ENCODE data around the gene CCDC181. TPM values are rescaled to one million over a fixed set of nuclear protein-coding genes. Genes with fewer than 3 reads are reported as not detected.

The CCDC181 gene
- total and polyA plus RNA-seq, 2 of the 8 experiments (the other 6 are each of a cell fraction or from before 2014, with no cell fraction given): 1.2 to 3.7 TPM

GRCh38 chr1:169367686-169368405 is 59.4 kb downstream of the CCDC181 start, which contains the start of the genes BLZF1 and NME7:
Gene BLZF1, plus strand, starts transcription at chr1:169368195. Its CDS starts 1,328 bp downstream, at chr1:169369523.
Gene NME7, minus strand, starts transcription at chr1:169367797. Its CDS starts 87 bp downstream, at chr1:169367710.
- no peak within 1 kb of the TSS for H3K14ac ChIP-seq (ENCODE audit: insufficient read length)
- H3K27me3 ChIP-seq (replicated peaks in 1 of 4; ENCODE audit: control insufficient read depth in 3 of 4, extremely low read depth in 1 of 4, insufficient read depth in 3 of 4, low read length in 3 of 4): no peaks in the 10 kb centered on the region
- H3K18ac ChIP-seq (ENCODE audit: extremely low read depth, low read length): no peak within 1 kb of the TSS
- H2BK20ac ChIP-seq (ENCODE audit: low read length): peak within 1 kb of the TSS; percentile 15; the same call in 1 of the 2 replicates
- peaks cover 7% of the 10 kb centered on the region for H3K23me2 ChIP-seq (ENCODE audit: low read depth, low read length)
- H3K4ac ChIP-seq (replicated peaks; ENCODE audit: insufficient read length, low read depth, low read length): no peak within 1 kb of the TSS
- no peak within 1 kb of the TSS for H4K8ac ChIP-seq (ENCODE audit: extremely low read depth, insufficient read depth, low read length)
- no peak within 1 kb of the TSS for H2BK12ac ChIP-seq (ENCODE audit: low read depth, low read length)
- no peak within 1 kb of the TSS for H2AK5ac ChIP-seq (ENCODE audit: low read depth, low read length)
- no peaks in the 10 kb centered on the region for H3K79me1 ChIP-seq (ENCODE audit: low read depth, low read length)
- H4K91ac ChIP-seq (replicated peaks; ENCODE audit: insufficient read length, low read length): no peak within 1 kb of the TSS
- H3K4me2 ChIP-seq (ENCODE audit: insufficient read depth in 1 of 2, low read depth in 2 of 2, low read length in 2 of 2): peak within 1 kb of the TSS; percentile 55 to 79
- H3K4me1 ChIP-seq (replicated peaks in 1 of 4; ENCODE audit: control insufficient read depth in 3 of 4, insufficient read depth in 4 of 4, low read length in 3 of 4): no peaks in the 10 kb centered on the region; a peak in 1 of 7 replicates
- H3K23ac ChIP-seq (ENCODE audit: insufficient read length): no peak within 1 kb of the TSS
- H2BK5ac ChIP-seq (ENCODE audit: low read depth, low read length): 0 out of 2 replicates have a peak within 1 kb of the TSS, but pooled peaks have one; percentile 17
- 3% methylated on average over 37 of the region's 37 CpGs; no CpG with 5 or more reads in 1 of the 2 experiments for WGBS, 2 experiments (ENCODE audit: extremely low coverage in 1 of 2, insufficient coverage in 1 of 2, insufficient read length in 1 of 2, insufficient replicate concordance in 2 of 2, low coverage in 1 of 2, low lambda C conversion rate in 2 of 2, missing lambda C conversion rate in 1 of 2)
- DNase-seq (ENCODE audit: low read depth in 1 of 2, low spot score in 2 of 2) (peak; percentile 87 to 94), FAIRE-seq (peak; percentile 58)
- no peak within 1 kb of the TSS for H2BK120ac ChIP-seq (replicated peaks; ENCODE audit: low read depth, low read length)
- H2AFZ ChIP-seq (ENCODE audit: low read length): peak within 1 kb of the TSS; percentile 99
- H4K5ac ChIP-seq (ENCODE audit: insufficient read length, low read depth, low read length): peak within 1 kb of the TSS; percentile 18
- H3K9ac ChIP-seq (replicated peaks in 1 of 4; ENCODE audit: extremely low read depth in 1 of 4, low read depth in 3 of 4, low read length in 3 of 4): peak within 1 kb of the TSS; percentile 6 to 66 (median 45)
- peak within 1 kb of the TSS; percentile 9 for H3K56ac ChIP-seq (replicated peaks; ENCODE audit: insufficient read length, low read depth, low read length)
- H3K36me3 ChIP-seq (ENCODE audit: control insufficient read depth in 2 of 4, insufficient read depth in 4 of 4, low read length in 3 of 4): peaks cover 0 to 6% (median 1%) of the 10 kb centered on the region in 4 experiments; a peak in 1 of 8 replicates
- peak within 1 kb of the TSS; percentile 43; the same call in 1 of the 2 replicates for H3K27ac ChIP-seq (ENCODE audit: low read depth, low read length)
- no peaks in the 10 kb centered on the region for H4K20me1 ChIP-seq (replicated peaks in 1 of 2; ENCODE audit: control insufficient read depth in 1 of 2, insufficient read depth in 2 of 2, low read length in 2 of 2)
- POLR2A ChIA-PET (ENCODE audit: partially characterized antibody): interaction anchor here (0.9 to 1.2 kb wide), 4 partner anchors 11 to 257 kb away, joined by 3 to 5 read pairs (median 4); partner anchors contain the start of gene SLC19A2
- CTCF ChIA-PET (ENCODE audit: partially characterized antibody): interaction anchor here (0.7 to 2.5 kb wide), 4 partner anchors 9 to 718 kb away, joined by 3 to 8 read pairs (median 3); no protein-coding TSS in a partner anchor
- H3K9me3 ChIP-seq (ENCODE audit: insufficient read depth in 2 of 2, low read depth in 1 of 2, low read length in 1 of 2): peaks cover 0 to 3% of the 10 kb centered on the region in 2 experiments; a peak in 1 of 4 replicates
- H3K79me2 ChIP-seq (ENCODE audit: control insufficient read depth in 1 of 2, insufficient read depth in 2 of 2, low read length in 2 of 2): peaks cover 0 to 14% of the 10 kb centered on the region in 2 experiments; a peak in 2 of 4 replicates
- H2BK15ac ChIP-seq (ENCODE audit: low read length): no peak within 1 kb of the TSS
- peak within 1 kb of the TSS; percentile 87 to 98 (median 92) for H3K4me3 ChIP-seq (ENCODE audit: extremely low read depth in 1 of 4, insufficient read depth in 2 of 4, low read depth in 3 of 4, low read length in 4 of 4)
- no peak for TF ChIP-seq RAD21 (IDR thresholded peaks at IDR 0.05 in 1 of 2, conservative IDR thresholded peaks at IDR 0.05 in 1 of 2; ENCODE audit: low read depth in 2 of 2, low read length in 2 of 2)
- peak; percentile 53; the same call in 1 of the 2 replicates for TF ChIP-seq TAF1 (IDR thresholded peaks at IDR 0.05; ENCODE audit: low read depth, low read length)
- peak; percentile 74 for TF ChIP-seq MAX (IDR thresholded peaks at IDR 0.05)
- TF ChIP-seq ATF2 (IDR thresholded peaks at IDR 0.05; ENCODE audit: low read length): peak; percentile 80; the same call in 1 of the 2 replicates
- peak; percentile 94 for TF ChIP-seq ASH2L (IDR thresholded peaks at IDR 0.05; ENCODE audit: low read length)
- 0 out of 2 replicates have a peak, but pooled peaks have one; percentile 12 for TF ChIP-seq TBP (IDR thresholded peaks at IDR 0.05; ENCODE audit: low read depth, low read length)
- TF ChIP-seq EGR1 (IDR thresholded peaks at IDR 0.05; ENCODE audit: borderline replicate concordance, low read depth, low read length): peak; percentile 66; the same call in 1 of the 2 replicates
- TF ChIP-seq ATF3 (IDR thresholded peaks at IDR 0.05; ENCODE audit: insufficient read depth, low read depth, low read length): no peak
